Measurements from ENCODE around the gene TCF4.

TCF4 gene

GRCh38 chr18:55221622-55222021 lies 366.4 kb downstream of the TCF4 start:
- Histone ChIP-seq H3K27ac (no peak overlapping the region), H3K9me3 (ENCODE audit: severe bottlenecking) (no peaks in the 10 kb centered on the region), H3K36me3 (no peaks in the 10 kb centered on the region), H3K27me3 (ENCODE audit: insufficient read depth, low read depth, severe bottlenecking) (no peaks in the 10 kb centered on the region), H3K4me3 (ENCODE audit: low read depth, low read length) (no peak overlapping the region)
- no peak for TF ChIP-seq CTCF (IDR thresholded peaks at IDR 0.05; ENCODE audit: low read depth, low read length)
- DNase-seq = no peak

- TF ChIP-seq CTCF (IDR thresholded peaks at IDR 0.05; ENCODE audit: low read depth, low read length) = no peak
- H3K9me3 ChIP-seq (ENCODE audit: severe bottlenecking) = no peaks in the 10 kb centered on the region
Observed at GRCh38 chr18:55220523-55220922, 367.5 kb downstream of the TCF4 start.

GRCh38 chr18:55219823-55220222 lies 368.2 kb downstream of the TCF4 start:
- DNase-seq = no peak
- Histone ChIP-seq H3K27me3 (ENCODE audit: insufficient read depth, low read depth, severe bottlenecking) (no peaks in the 10 kb centered on the region), H3K36me3 (no peaks in the 10 kb centered on the region), H3K9me3 (ENCODE audit: severe bottlenecking) (no peaks in the 10 kb centered on the region), H3K4me3 (ENCODE audit: low read depth, low read length) (no peak overlapping the region), H3K27ac (no peak overlapping the region)
- TF ChIP-seq CTCF (IDR thresholded peaks at IDR 0.05; ENCODE audit: low read depth, low read length) = no peak

More at GRCh38 chr18:55220523-55220922, 367.5 kb downstream of the TCF4 start:
- Histone ChIP-seq H3K27ac (no peak overlapping the region), H3K36me3 (no peaks in the 10 kb centered on the region), H3K27me3 (ENCODE audit: insufficient read depth, low read depth, severe bottlenecking) (no peaks in the 10 kb centered on the region), H3K4me3 (ENCODE audit: low read depth, low read length) (no peak overlapping the region)
- DNase-seq = no peak

GRCh38 chr18:55219059-55219458 lies 368.9 kb downstream of the TCF4 start:
- Histone ChIP-seq H3K27me3 (ENCODE audit: insufficient read depth, low read depth, severe bottlenecking) (no peaks in the 10 kb centered on the region), H3K4me3 (ENCODE audit: low read depth, low read length) (no peak overlapping the region), H3K9me3 (ENCODE audit: severe bottlenecking) (no peaks in the 10 kb centered on the region), H3K36me3 (no peaks in the 10 kb centered on the region), H3K27ac (no peak overlapping the region)
- DNase-seq = no peak
- TF ChIP-seq CTCF (IDR thresholded peaks at IDR 0.05; ENCODE audit: low read depth, low read length) = no peak

- no peak for TF ChIP-seq CTCF (IDR thresholded peaks at IDR 0.05; ENCODE audit: low read depth, low read length)
Observed at GRCh38 chr18:55214969-55215368, 373.0 kb downstream of the TCF4 start.

GRCh38 chr18:55214534-55214933 lies 373.5 kb downstream of the TCF4 start:
- DNase-seq = no peak
- no peak overlapping the region for H3K27ac ChIP-seq
- H3K9me3 ChIP-seq (ENCODE audit: severe bottlenecking) = no peaks in the 10 kb centered on the region
- no peaks in the 10 kb centered on the region for H3K36me3 ChIP-seq
- no peaks in the 10 kb centered on the region for H3K27me3 ChIP-seq (ENCODE audit: insufficient read depth, low read depth, severe bottlenecking)
- no peak overlapping the region for H3K4me3 ChIP-seq (ENCODE audit: low read depth, low read length)
- TF ChIP-seq CTCF (IDR thresholded peaks at IDR 0.05; ENCODE audit: low read depth, low read length) = no peak

More at GRCh38 chr18:55214969-55215368, 373.0 kb downstream of the TCF4 start:
- no peak overlapping the region for H3K27ac ChIP-seq
- H3K4me3 ChIP-seq (ENCODE audit: low read depth, low read length) = no peak overlapping the region
- no peaks in the 10 kb centered on the region for H3K9me3 ChIP-seq (ENCODE audit: severe bottlenecking)
- H3K36me3 ChIP-seq = no peaks in the 10 kb centered on the region
- DNase-seq = no peak
- H3K27me3 ChIP-seq (ENCODE audit: insufficient read depth, low read depth, severe bottlenecking) = no peaks in the 10 kb centered on the region
